Neural progenitor cell (in vitro differentiated cells): ENCODE data around the gene TNFSF13. TPM values are rescaled to one million over a fixed set of nuclear protein-coding genes. Genes with fewer than 3 reads are reported as not detected.

Experiments
- DNase-seq: peaks from one replicate; pipeline ENCODE4 v3.0.0-alpha.2; 2016; ENCODE audit warnings: low spot score
- H2AFZ ChIP-seq: fragments of 200-600 bp; sonication (generic); replicated peaks from 2 replicates; pipeline ENCODE4 v1.6.1; 2016; ENCODE audit warnings: antibody characterized with exemption
- H3F3A ChIP-seq: fragments of 200-600 bp; sonication (generic); 2 replicates; pipeline ENCODE4 v1.6.1; 2016; ENCODE audit warnings: antibody characterized with exemption, low read depth
- H3K27ac ChIP-seq: fragments of 200-600 bp; sonication (generic); 2 replicates; pipeline ENCODE4 v1.5.1; 2016; ENCODE audit warnings: mild to moderate bottlenecking
- H3K27me3 ChIP-seq: fragments of 200-600 bp; sonication (generic); 2 replicates; pipeline ENCODE4 v1.6.1; 2016; ENCODE audit warnings: mild to moderate bottlenecking, moderate library complexity
- H3K36me3 ChIP-seq: fragments of 200-600 bp; sonication (generic); 2 replicates; pipeline ENCODE4 v1.5.1; 2016
- H3K4me1 ChIP-seq: fragments of 200-600 bp; sonication (generic); 2 replicates; pipeline ENCODE4 v1.6.1; 2016; ENCODE audit warnings: mixed run types
- H3K4me2 ChIP-seq: fragments of 200-600 bp; sonication (generic); 2 replicates; pipeline ENCODE4 v1.6.1; 2016
- H3K4me3 ChIP-seq: fragments of 200-600 bp; sonication (generic); 2 replicates; pipeline ENCODE4 v1.5.1; 2016
- H3K79me2 ChIP-seq: fragments of 200-600 bp; sonication (generic); 2 replicates; pipeline ENCODE4 v1.6.1; 2016; ENCODE audit warnings: low read depth
- H3K9ac ChIP-seq: fragments of 200-600 bp; sonication (generic); 2 replicates; pipeline ENCODE4 v1.6.1; 2016
- H3K9me3 ChIP-seq: fragments of 200-600 bp; sonication (generic); 2 replicates; pipeline ENCODE4 v1.5.1; 2016; ENCODE audit warnings: low read depth
- H4K20me1 ChIP-seq: fragments of 200-600 bp; sonication (generic); 2 replicates; pipeline ENCODE4 v1.6.1; 2016; ENCODE audit warnings: low read depth
- H3K27ac Mint-ChIP-seq: 3 replicates; pipeline ENCODE4 v1.8.0; 2021; ENCODE audit warnings: mixed read lengths
- H3K27me3 Mint-ChIP-seq: 2 replicates; pipeline ENCODE4 v1.8.0; 2022; ENCODE audit warnings: low read depth, mild to moderate bottlenecking, inconsistent platforms, moderate library complexity, mixed read lengths; ENCODE audit not compliant: insufficient read depth
- H3K36me3 Mint-ChIP-seq: 3 replicates; pipeline ENCODE4 v1.8.0; 2021; ENCODE audit warnings: mixed read lengths
- H3K4me1 Mint-ChIP-seq: 3 replicates; pipeline ENCODE4 v1.8.0; 2021; ENCODE audit warnings: mixed read lengths
- H3K4me3 Mint-ChIP-seq: 3 replicates; pipeline ENCODE4 v1.8.0; 2021; ENCODE audit warnings: mild to moderate bottlenecking, moderate library complexity, mixed read lengths
- H3K9me3 Mint-ChIP-seq: 3 replicates; pipeline ENCODE4 v1.8.0; 2020; ENCODE audit warnings: mixed read lengths
- EZH2 ChIP-seq: fragments of 200-600 bp; sonication (generic); IDR thresholded peaks from 2 replicates; pipeline ENCODE4 v1.6.1; 2017; ENCODE audit warnings: antibody characterized with exemption, mild to moderate bottlenecking, moderate library complexity
- EZH2phosphoT487 ChIP-seq: fragments of 200-600 bp; sonication (generic); IDR thresholded peaks from 2 replicates; pipeline ENCODE4 v1.6.1; 2017; ENCODE audit warnings: antibody characterized with exemption
- small RNA-seq: library from RNA; depleted of rRNA; stranded (forward); fragments of <200 nt; gene quantifications from one replicate; pipeline ENCODE3, GENCODE V24; 2015
- total RNA-seq: library from RNA; depleted of rRNA; stranded (reverse); fragments of >200 nt; gene quantifications from 2 replicates; pipeline ENCODE4 v1.2.3, GENCODE V29; 2015; ENCODE audit warnings: low replicate concordance
- TF ChIP-seq, protein P1 (sequence below): fragments of 200-600 bp; sonication (generic); IDR thresholded peaks from 2 replicates; pipeline ENCODE4 v1.5.1; 2017; ENCODE audit warnings: antibody characterized with exemption, mild to moderate bottlenecking

The TNFSF13 gene
- total RNA-seq, 1 donor from 2014 or later: not detected

DNA sequence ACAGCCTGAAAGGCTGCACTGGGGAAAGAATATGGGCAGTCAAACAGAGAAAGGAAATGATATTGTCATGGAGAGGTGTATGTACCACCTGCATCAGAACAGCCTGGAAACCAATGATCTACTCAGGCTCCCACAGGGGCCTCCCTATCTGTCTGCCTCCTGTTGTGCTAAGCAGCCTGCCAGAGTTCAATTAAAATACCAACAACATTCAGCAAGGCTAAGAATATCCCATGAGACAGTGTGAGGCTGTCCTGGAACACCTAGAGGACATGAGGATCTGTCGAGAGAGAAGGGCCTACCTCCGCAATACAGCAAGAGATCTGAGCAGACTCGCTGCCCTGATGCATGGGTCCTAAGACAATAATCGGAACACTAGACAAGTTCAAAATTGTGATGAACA lies 47.7 kb downstream of the TNFSF13 start:
- Histone ChIP-seq H3K36me3 (peaks cover 6% of the 10 kb centered on the region), H3K27ac (no peak overlapping the region), H3K4me3 (no peak overlapping the region), H3K9me3 (no peaks in the 10 kb centered on the region), H3F3A (no peaks in the 10 kb centered on the region), H2AFZ (no peak overlapping the region), H3K27me3 (no peaks in the 10 kb centered on the region), H3K4me2 (no peak overlapping the region), H3K79me2 (peaks cover 54% of the 10 kb centered on the region), H4K20me1 (peaks cover 58% of the 10 kb centered on the region), H3K4me1 (no peaks in the 10 kb centered on the region), H3K9ac (no peak overlapping the region)
- DNase-seq: no peak
- Mint-ChIP-seq H3K27me3 (no peaks in the 10 kb centered on the region), H3K4me3 (no peak overlapping the region), H3K36me3 (peaks cover 44% of the 10 kb centered on the region), H3K9me3 (no peaks in the 10 kb centered on the region), H3K27ac (no peak overlapping the region), H3K4me1 (peaks cover 10% of the 10 kb centered on the region)
- TF ChIP-seq EZH2 (no peak), EZH2phosphoT487 (no peak)
- TF ChIP-seq, protein P1, sequence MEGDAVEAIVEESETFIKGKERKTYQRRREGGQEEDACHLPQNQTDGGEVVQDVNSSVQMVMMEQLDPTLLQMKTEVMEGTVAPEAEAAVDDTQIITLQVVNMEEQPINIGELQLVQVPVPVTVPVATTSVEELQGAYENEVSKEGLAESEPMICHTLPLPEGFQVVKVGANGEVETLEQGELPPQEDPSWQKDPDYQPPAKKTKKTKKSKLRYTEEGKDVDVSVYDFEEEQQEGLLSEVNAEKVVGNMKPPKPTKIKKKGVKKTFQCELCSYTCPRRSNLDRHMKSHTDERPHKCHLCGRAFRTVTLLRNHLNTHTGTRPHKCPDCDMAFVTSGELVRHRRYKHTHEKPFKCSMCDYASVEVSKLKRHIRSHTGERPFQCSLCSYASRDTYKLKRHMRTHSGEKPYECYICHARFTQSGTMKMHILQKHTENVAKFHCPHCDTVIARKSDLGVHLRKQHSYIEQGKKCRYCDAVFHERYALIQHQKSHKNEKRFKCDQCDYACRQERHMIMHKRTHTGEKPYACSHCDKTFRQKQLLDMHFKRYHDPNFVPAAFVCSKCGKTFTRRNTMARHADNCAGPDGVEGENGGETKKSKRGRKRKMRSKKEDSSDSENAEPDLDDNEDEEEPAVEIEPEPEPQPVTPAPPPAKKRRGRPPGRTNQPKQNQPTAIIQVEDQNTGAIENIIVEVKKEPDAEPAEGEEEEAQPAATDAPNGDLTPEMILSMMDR: no peak

DNA sequence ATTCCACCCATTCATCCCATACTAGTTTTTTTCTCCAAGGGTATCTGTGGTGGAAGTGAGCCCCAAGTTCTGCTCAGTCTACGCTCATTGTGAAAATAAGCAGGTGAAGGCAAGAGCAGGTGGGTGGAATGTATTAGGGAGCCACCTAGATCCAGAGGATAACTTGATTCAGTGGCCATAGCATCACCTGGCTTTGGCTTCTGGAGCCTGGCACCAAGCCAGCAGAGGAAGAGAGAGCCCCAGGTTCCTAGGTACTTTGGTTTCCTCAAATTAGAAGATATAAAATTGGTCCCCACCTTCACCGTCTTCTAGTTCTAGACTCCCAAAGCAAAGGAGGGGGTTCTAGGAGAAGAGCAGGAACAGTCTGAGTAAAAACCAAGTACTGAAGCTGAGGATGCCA lies 52.1 kb downstream of the TNFSF13 start:
- Mint-ChIP-seq H3K4me3 (no peak overlapping the region), H3K4me1 (peaks cover 34% of the 10 kb centered on the region), H3K27me3 (peaks cover 4% of the 10 kb centered on the region), H3K9me3 (no peaks in the 10 kb centered on the region), H3K36me3 (peaks cover 29% of the 10 kb centered on the region), H3K27ac (no peak overlapping the region)
- H3K27ac ChIP-seq: no peak overlapping the region
- no peak overlapping the region for H2AFZ ChIP-seq
- H3K4me2 ChIP-seq: no peak overlapping the region
- H3K4me1 ChIP-seq: peaks cover 16% of the 10 kb centered on the region
- H3K9me3 ChIP-seq: no peaks in the 10 kb centered on the region
- no peak overlapping the region for H3K4me3 ChIP-seq
- H4K20me1 ChIP-seq: peaks cover 79% of the 10 kb centered on the region
- peaks cover 86% of the 10 kb centered on the region for H3K79me2 ChIP-seq
- H3K27me3 ChIP-seq: no peaks in the 10 kb centered on the region
- peaks cover 6% of the 10 kb centered on the region for H3K36me3 ChIP-seq
- TF ChIP-seq EZH2phosphoT487 (no peak), EZH2 (no peak)
- TF ChIP-seq, protein P1: no peak
- DNase-seq: no peak
- peaks cover 12% of the 10 kb centered on the region for H3F3A ChIP-seq
- H3K9ac ChIP-seq: no peak overlapping the region

Small RNAs within 50 kb of the gene (small RNA-seq; reads per million reads assigned to genes)
- 0.09 reads per million for gene CD68
- not detected for gene RF00019
- not detected for gene SNORA48
- gene SNORD10: not detected

Other genes starting within 250 kb of the TNFSF13 start
- 20.5 and 41.8 TPM in 2 replicates for gene GPS2, start 243.4 kb upstream of the TNFSF13 start, total RNA-seq
- gene NEURL4, start 229.4 kb upstream of the TNFSF13 start, total RNA-seq: 5.1 and 26.3 TPM in 2 replicates
- 0.65 and 2.7 TPM in 2 replicates for gene ACAP1, start 222.2 kb upstream of the TNFSF13 start, total RNA-seq
- gene KCTD11, start 206.6 kb upstream of the TNFSF13 start, total RNA-seq: 2.7 and 8.2 TPM in 2 replicates
- gene TMEM95, start 203.6 kb upstream of the TNFSF13 start, total RNA-seq: not detected in 2 replicates
- 1.8 and 4.0 TPM in 2 replicates for gene TNK1, start 177.7 kb upstream of the TNFSF13 start, total RNA-seq
- 6.6 and 17.5 TPM in 2 replicates for gene PLSCR3, start 164.2 kb upstream of the TNFSF13 start, total RNA-seq
- gene TMEM256, start 154.7 kb upstream of the TNFSF13 start, total RNA-seq: 72.0 and 152 TPM in 2 replicates
- 13.9 and 36.5 TPM in 2 replicates for gene NLGN2, start 150.9 kb upstream of the TNFSF13 start, total RNA-seq
- gene SPEM1, start 138.4 kb upstream of the TNFSF13 start, total RNA-seq: not detected in 2 replicates
- not detected in 2 replicates for gene SPEM2, start 133.1 kb upstream of the TNFSF13 start, total RNA-seq
- gene SPEM3, start 129.9 kb upstream of the TNFSF13 start, total RNA-seq: not detected in 2 replicates
- gene TMEM102, start 123.3 kb upstream of the TNFSF13 start, total RNA-seq: 1.0 and 1.6 TPM in 2 replicates
- 7.6 and 14.9 TPM in 2 replicates for gene FGF11, start 119.2 kb upstream of the TNFSF13 start, total RNA-seq
- gene CHRNB1, start 113.7 kb upstream of the TNFSF13 start, total RNA-seq: 7.4 and 7.5 TPM in 2 replicates
- gene ZBTB4, start 79.1 kb upstream of the TNFSF13 start, total RNA-seq: 5.4 and 15.5 TPM in 2 replicates
- not detected in 2 replicates for gene SLC35G6, start 77.3 kb upstream of the TNFSF13 start, total RNA-seq
- 32.7 and 51.4 TPM in 2 replicates for gene POLR2A, start 74.4 kb upstream of the TNFSF13 start, total RNA-seq
- 0.75 and 2.4 TPM in 2 replicates for gene TNFSF12, start 9.7 kb upstream of the TNFSF13 start, total RNA-seq
- gene SENP3, start 3.2 kb downstream of the TNFSF13 start, total RNA-seq: 87.9 and 91.6 TPM in 2 replicates
- 0.95 TPM in 1 of 2 replicates, not detected in the other for gene CD68, start 20.9 kb downstream of the TNFSF13 start, total RNA-seq
- gene MPDU1, start 25.1 kb downstream of the TNFSF13 start, total RNA-seq: 167 and 177 TPM in 2 replicates
- gene SOX15, start 31.3 kb downstream of the TNFSF13 start, total RNA-seq: 0.51 and 7.6 TPM in 2 replicates
- 42.7 and 65.5 TPM in 2 replicates for gene FXR2, start 56.1 kb downstream of the TNFSF13 start, total RNA-seq
- gene SAT2, start 69.1 kb downstream of the TNFSF13 start, total RNA-seq: 34.6 and 56.6 TPM in 2 replicates
- 0.46 TPM in 1 of 2 replicates, not detected in the other for gene SHBG, start 71.4 kb downstream of the TNFSF13 start, total RNA-seq
- gene ATP1B2, start 92.2 kb downstream of the TNFSF13 start, total RNA-seq: 0.37 and 1.4 TPM in 2 replicates
- gene TP53, start 128.7 kb downstream of the TNFSF13 start, total RNA-seq: 54.9 and 69.7 TPM in 2 replicates
- gene WRAP53, start 129.7 kb downstream of the TNFSF13 start, total RNA-seq: 12.6 and 22.8 TPM in 2 replicates
- 5.8 and 17.7 TPM in 2 replicates for gene EFNB3, start 146.5 kb downstream of the TNFSF13 start, total RNA-seq
- 0.09 and 0.28 TPM in 2 replicates for gene DNAH2, start 159.0 kb downstream of the TNFSF13 start, total RNA-seq